GM21786 (cell line): Measurements from ENCODE around the gene MRPL54.

ENCODE experiments used
- ATAC-seq: cut with Tn5 transposase; IDR thresholded peaks from one replicate; pipeline ENCODE4 v1.9.1; 2021; ENCODE audit not compliant: unreplicated experiment

Gene MRPL54

GRCh38 chr19:3762501-3763459 is at the start of gene MRPL54:
MRPL54 (plus strand) TSS chr19:3762682; CDS start chr19:3762701, 19 bp downstream.
- ATAC-seq: peak; percentile 79

GRCh38 chr19:3716147-3716668 is 46.3 kb upstream of the MRPL54 start:
- ATAC-seq: no peak

GRCh38 chr19:3719868-3720267 is 42.6 kb upstream of the MRPL54 start:
- ATAC-seq: no peak

DNA sequence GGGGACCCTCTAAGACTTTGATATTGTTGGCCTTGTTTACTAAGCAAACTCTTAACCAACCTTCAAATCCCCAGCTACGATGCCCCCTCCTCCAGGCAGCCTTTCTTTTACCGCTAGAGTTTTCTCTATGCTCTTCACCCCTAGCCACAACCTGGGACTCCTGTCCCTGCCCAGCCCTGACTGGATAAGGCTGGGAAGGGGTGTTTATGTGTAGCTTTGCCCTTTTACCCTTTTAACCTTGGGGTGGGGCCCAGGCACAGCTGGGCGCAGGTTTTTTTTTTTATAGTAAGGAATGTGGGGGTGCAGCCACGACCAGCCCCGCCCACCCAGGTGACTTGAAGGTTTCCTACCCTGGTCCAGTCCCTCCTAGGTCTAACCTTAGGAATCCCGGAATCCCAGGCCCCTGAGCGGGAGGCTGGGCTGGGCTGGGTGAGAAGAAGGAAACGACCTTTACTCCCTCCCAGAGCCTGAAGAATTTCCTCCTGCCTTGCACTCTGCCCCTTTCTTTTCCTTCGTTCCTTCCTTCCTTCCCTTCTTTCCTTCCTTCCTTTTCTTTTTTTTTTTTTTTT is 42.0 kb upstream of the MRPL54 start:
- no peak for ATAC-seq

DNA sequence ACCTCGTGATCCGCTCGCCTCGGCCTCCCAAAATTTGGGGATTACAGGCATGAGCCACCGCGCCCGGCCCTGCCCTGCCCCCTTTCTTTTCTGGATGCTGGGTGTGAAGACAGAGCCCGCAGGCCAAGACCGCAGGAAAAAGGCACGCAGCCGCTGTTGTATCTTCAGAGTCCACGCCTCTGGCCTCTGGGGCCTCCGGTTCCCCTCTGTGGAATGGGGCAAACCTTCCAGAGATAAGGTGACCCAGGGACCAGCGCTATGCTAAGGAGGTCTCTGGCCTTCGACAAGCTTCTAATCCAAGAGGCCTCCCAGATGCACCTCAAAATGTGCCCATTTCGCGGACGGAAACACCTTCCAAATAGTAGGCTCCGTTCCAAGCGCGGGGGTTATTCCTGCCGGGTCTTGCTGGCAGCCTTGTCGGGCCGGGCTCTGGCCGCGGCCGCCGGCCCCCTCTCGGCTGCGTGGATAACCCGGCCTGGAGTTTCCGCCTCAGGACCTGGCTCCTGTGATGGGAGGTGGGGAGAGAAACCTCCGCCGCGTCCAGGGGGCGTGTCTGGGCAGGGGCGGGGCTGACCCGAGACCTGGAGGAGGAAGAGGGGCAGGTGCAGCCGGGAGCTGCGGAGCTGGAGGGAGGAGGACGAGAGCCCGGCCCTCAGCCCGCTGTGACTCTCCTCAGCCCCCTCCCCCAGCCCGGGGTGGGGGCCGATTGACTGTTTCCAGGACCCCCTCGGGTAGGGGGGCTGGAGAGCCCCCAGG is 41.2 kb upstream of the MRPL54 start:
- no peak for ATAC-seq

DNA sequence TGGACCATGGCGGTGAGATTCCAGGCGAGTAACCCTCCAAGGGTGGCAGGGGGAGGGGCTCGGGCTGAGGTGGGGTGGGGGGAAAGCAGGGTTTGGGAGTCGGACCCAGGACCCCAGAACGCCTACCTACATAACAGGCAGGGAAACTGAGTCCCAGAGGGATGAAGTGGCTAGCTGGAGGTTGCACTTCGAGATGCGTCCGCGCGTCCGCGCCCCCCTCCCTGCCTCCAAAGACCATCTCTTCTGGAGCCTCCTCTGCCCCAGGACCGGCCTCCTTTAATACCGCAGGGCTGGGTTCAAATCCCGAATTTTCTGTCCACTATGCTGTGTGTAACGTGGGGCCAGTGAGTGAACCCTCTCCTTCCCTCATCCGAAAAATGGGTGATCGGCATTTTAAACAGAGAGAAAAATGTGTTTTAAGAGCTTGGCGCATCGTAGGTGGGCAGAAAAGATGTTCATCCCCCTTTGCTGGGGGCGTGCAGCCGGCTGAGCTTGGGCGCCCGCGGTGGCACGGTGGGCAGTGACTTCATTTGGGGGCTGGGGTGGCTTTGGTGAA is 40.5 kb upstream of the MRPL54 start:
- ATAC-seq: no peak

DNA sequence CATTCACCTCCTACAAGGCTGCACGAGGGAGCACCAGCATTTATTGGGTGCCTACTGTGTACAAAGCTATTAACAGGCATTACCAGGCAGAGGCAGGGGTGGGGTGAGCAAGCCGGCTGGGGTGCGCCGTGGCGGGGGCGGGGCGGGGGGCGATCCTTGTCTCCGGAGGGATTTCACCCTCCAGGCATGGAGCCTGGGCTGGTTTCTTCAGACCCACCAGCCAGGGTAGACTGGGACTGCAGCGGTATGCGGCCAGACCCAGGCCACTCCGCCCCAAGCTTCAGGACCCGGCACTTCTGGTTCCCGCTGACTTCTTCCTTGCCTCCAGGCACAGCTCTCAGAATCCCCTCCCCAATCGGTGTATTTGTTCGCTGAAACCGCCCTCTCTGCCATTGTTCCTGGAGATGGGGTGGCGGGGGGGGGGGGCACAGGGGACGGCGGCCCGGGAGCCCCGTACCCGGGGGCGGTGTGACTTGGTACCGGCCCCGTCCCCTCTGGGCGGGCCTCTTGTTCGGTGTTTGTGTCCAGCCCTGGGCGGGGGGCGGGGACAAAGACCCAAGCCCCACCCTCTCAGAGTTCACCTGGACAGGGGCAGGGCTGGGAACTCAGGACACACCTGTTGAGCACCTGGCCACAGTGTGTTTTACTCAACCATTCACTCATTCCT is 39.9 kb upstream of the MRPL54 start:
- no peak for ATAC-seq

- ATAC-seq: no peak
Observed at GRCh38 chr19:3723110-3723488, 39.4 kb upstream of the MRPL54 start.

DNA sequence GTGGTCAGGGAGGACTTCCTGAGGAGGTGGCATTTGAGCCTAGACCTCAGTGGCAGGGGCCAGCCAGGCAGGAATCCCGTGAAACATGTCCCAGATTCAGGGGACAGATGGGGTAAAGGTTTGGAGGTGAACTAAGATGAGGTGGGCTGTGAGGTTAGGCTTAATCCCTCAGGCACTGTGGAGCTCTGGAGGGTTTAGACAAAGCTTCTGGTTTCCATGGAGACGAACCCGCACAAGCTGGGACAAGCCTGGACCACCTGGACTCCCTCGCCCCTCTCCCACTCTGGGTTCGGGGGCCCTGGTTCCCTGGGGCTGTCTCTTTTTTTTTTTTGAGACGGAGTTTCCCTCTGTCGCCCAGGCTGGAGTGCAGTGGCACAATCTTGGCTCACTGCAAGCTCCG is 38.6 kb upstream of the MRPL54 start:
- no peak for ATAC-seq

- no peak for ATAC-seq
Observed at GRCh38 chr19:3725121-3725520, 37.4 kb upstream of the MRPL54 start.

DNA sequence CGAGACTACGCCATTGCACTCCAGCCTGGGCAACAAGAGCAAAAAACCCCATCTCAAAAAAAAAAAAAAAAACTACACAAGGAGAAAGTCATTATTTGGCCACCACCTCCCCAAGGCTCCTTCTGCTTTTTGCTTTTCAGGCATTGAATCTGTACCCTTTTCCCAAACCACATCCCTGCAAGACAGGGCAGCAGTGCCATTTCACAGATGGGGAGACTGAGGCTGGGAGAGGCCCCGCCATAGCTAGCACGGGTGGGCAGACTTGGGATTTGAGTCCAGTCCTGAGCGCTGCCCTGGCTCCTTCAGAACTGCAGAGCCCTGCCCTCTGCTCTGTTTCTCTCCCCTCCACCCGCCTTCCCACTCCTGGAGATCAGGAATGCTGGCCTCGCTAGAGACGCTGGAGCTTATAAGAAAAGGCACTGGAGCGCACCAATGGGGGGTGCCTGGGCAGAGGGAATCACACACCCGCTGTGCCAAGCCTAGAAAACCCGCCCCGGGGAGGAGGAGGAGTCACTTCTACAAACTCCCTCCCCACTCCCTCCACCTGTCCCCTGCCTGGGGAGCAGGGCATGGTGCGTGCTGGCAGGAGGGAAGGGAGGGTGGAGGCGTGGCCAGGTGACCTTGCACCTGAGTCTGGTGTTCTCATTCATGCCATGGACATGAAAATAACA is 36.7 kb upstream of the MRPL54 start:
- ATAC-seq: no peak

DNA sequence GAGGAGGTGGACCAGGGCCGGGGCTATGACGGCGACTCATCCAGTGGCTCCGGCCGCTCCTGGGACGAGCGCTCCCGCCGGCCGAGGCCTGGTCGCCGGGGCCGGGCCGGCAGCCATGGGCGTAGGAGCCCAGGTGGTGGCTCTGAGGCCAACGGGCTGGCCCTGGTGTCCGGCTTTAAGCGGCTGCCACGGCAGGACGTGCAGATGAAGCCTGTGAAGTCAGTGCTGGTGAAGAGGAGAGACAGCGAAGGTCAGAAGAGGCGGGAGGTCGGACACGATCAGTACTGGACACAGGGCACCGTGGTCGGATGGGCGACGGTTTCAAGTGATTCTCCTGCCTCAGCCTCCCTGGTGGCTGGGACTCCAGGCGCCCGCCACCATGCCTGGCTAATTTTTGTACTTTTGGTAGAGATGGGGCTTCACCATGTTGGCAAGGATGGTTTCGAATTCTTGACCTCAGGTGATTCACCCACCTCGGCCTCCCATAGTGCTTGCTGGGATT is 32.0 kb upstream of the MRPL54 start:
- no peak for ATAC-seq

- no peak for ATAC-seq
Observed at GRCh38 chr19:3732108-3732507, 30.4 kb upstream of the MRPL54 start.

GRCh38 chr19:3733549-3734309 is 28.8 kb upstream of the MRPL54 start:
- ATAC-seq: no peak

DNA sequence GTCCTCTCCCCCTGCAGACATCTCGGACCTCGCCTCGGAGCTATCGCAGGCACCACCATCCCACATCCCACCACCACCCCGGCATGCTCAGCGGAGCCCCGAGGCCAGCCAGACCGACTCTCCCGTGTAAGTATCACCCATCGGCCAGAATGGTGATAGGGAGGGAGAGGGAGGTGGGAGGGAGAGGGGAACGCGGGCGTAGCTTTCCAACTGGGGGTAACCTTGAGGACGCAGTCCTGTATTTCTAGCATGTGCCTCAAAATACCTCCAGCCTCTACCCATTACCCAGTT is 28.2 kb upstream of the MRPL54 start:
- no peak for ATAC-seq

DNA sequence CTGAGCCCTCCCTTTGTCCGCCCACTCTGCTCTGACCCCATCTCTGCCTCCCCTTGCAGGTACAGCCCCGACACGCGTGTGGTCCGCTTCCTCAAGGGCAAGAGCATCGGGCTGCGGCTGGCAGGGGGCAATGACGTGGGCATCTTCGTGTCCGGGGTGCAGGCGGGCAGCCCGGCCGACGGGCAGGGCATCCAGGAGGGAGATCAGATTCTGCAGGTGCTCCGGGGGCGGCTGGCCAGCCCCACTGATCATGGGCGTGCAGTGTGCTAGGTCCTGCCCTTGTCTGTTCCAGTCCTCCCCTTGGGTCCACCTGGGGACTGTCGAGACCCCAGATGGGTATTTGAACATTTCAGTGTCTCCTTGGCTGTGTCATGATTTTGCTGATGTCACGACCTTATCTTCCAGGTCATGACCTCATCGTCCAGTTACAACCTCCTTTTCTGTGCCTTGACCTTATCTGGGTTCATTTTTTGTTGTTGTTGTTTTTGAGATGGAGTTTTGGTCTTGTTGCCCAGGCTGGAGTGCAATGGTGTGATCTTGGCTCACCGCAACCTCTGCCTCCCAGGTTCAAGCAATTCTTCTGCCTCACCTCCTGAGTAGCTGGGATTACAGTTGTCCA is 26.3 kb upstream of the MRPL54 start:
- no peak for ATAC-seq

- ATAC-seq: no peak
Observed at GRCh38 chr19:3737487-3738205, 24.8 kb upstream of the MRPL54 start.

DNA sequence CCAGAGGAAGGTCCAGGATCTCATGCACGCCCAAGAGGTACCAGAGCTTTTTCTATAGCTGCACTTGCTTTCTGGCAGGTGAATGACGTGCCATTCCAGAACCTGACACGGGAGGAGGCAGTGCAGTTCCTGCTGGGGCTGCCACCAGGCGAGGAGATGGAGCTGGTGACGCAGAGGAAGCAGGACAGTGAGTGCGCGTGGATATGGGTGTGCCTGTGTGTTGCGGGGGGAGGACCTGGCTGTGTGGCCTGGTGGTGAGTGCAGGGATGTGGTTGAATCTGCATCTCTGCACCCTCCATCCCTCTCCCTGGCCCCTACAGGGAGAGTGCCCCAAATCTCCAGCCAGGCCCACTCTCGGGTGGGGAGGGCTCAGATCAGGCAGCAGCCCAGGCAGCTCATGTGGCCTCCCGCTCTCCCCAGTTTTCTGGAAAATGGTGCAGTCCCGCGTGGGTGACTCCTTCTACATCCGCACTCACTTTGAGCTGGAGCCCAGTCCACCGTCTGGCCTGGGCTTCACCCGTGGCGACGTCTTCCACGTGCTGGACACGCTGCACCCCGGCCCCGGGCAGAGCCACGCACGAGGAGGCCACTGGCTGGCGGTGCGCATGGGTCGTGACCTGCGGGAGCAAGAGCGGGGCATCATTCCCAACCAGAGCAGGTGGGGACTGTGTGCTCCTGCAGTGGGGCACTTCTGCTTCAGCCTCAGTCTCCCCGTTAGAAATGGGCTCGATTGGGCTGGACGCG is 23.8 kb upstream of the MRPL54 start:
- no peak for ATAC-seq
